Activated T-cell treated with anti-CD3 and anti-CD28 coated beads, Interleukin-2, amount 50 U/mL, for 48 hours (primary cell): ENCODE data around the gene DMRT1.
A peak's percentile ranks its signal among the peaks of the same experiment; 100 is the strongest.
"Not testable (repeated sequence)": the region's sequence is repeated elsewhere in the genome, so short reads cannot be mapped to it uniquely, and the experiment has no call there.

Source experiments
- DNase-seq, 2 experiments: peaks; one replicate each; pipeline ENCODE4 v3.0.0-alpha.2; 2020

Gene DMRT1

DNA sequence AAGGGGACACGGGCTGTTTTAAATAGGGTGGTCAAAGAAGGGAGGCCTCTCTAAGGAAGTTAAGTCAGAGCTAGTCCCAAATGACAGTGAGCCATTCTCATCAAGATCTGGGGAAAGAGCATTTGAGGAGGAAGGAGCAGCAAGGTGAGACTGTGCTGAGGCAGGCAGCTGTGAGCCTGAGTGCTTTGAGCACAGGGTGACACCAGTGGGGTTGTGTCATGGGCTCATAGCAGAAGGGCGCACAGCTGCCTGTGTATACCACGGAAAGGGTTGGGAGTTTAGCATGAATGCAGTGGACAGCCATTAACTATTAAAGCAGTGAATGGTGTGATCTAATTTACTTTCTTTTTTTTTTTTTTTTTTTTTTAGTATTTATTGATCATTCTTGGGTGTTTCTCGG is 19.2 kb downstream of the DMRT1 start:
- no peak for DNase-seq

- DNase-seq: not testable (repeated sequence)
Observed at GRCh38 chr9:861525-861924, 20.0 kb downstream of the DMRT1 start.

DNA sequence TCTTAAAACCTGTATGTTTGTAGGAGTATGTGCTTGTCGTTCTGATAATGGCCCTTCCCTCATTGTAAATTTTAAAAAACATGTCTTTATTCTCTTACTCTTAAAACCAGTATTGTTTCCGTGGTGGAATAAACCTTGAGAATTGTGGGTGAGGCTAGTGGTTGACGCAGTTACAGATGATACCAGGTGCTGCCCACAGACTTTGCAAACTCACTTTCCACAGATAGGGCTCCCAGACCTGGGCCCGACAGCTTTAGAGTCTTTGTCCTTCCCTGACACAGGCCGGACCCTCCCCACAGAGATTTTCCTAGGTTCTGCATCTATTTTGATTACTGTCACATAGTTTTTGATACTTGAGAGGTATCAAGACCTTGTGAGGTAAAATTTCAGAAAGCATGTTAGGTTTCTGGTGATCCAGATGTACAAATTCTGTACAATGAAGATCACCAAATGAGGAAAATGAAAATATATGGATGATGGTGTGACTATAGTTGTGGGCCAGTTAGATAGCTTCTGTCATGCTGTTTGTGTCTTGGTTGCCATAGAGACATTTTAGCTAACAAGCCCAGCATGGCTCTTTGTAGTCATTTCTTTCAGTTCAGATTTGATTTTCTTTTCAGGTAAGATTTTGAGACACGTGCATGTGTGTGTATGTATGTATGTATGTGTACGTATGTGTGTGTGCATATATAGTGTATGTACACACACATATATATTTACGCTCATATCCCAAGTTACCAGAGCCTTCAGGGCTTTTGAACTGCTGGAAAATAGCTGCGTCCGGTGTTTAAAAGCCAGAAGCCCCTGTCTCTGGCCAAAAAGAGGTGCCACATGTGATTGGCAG is 33.8 kb downstream of the DMRT1 start:
- no peak for DNase-seq

DNA sequence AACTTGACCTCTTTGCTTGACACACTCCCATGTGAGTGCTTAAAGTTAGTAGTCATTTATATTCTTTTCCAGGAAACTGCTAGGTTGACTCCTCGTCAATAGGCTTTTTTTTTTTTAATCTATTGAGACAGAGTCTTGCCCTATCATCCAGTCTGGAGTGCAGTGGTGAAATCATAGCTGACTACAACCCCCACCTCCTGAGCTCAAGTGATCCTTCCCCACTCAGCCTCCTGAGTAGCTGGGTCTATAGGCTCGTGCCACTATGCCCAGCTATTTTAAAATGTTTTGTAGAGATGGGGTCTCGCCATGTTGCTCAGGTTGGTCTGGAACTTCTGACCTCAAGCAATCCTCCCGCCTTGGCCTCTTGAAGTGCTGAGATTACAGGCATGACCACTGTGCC is 34.9 kb downstream of the DMRT1 start:
- no peak for DNase-seq

- no peak for DNase-seq
Observed at GRCh38 chr9:878239-878638, 36.7 kb downstream of the DMRT1 start.

- no peak for DNase-seq
Observed at GRCh38 chr9:880725-881124, 39.2 kb downstream of the DMRT1 start.

DNA sequence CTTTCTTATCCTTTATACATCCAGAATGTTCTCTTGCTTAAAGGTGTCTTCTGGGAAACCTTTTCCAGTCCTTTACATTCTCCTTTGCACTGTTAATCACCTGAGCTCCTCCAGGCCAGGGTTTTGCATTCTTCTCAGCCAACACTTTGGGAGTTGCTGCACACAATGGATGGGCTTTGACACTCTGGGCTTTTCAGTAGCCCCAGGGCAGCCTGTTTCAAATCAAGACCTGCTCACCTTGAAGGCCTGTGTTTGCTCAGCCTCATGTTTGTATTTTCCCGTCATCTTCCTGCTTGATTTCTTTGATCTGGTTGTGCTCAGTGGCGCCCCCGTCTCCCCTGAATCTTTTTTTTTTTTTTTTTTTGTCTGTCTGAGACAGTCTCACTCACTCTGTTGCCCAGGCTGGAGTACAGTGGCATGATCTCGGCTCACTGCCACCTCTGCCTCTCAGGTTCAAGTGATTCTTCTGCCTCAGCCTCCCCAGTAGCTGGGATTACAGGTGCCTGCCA is 41.0 kb downstream of the DMRT1 start:
- DNase-seq: no peak

DNA sequence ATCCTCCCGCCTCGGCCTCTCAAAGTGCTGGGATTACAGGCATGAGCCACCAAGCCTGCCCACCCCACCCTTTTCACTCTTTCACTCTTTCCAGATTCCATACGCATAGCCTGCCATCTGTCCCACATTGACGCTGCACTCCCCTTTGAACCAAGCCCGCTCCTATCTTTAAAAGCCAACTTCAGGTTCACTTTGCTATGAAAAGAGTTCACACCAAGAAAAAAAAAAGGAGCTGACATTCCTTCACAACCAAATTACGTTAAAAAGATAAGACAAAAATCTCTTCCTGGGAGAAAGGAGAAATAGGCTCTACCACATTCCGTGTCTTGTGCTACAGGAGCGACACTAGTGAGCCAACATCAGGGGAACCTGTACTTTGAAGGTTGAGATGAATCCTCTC is 41.5 kb downstream of the DMRT1 start:
- no peak for DNase-seq

GRCh38 chr9:886886-887285 is 45.4 kb downstream of the DMRT1 start:
- DNase-seq: no peak

DNA sequence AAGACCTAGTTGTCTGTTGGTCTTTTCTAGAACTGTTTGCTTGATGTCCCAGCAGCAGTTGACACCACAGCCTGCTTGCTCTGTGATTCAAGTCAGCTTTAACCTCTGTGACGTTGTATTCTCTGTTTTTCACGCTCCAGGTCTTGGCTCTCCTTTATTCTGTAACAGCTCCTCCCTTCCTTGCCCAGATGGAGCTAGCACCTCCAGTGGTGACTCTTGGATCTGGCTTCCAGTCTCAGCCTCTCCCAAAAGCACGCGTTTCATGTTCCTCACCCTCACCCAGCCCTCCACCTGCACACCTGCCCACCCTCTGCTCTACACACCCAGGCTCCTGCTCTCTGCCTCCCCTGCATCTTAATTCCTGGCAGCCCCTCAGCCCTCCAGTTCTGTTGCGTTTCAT is 50.6 kb downstream of the DMRT1 start:
- DNase-seq: no peak

GRCh38 chr9:893115-893514 is 51.6 kb downstream of the DMRT1 start:
- no peak for DNase-seq

DNA sequence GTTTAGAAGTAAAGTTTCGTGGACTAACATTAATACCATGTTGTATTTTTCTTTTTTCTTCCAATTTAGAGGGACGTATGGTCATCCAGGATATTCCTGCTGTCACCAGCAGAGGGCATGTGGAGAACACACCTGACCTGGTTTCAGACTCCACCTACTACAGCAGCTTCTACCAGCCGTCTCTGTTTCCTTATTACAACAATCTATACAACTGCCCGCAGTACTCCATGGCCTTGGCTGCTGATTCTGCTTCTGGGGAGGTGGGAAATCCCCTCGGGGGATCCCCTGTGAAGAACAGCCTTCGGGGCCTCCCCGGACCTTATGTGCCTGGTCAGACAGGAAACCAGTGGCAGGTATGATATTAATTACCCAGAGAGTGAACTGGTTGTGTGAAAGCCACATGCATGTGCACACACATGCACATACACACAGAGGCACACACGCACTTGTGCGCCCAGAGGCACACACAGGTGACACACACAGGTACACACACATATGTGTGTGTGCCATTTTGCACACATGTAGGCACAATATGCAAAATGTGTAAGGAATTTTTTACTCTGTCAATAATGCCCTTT is 52.4 kb downstream of the DMRT1 start:
- DNase-seq: peak; percentile 56 to 65

DNA sequence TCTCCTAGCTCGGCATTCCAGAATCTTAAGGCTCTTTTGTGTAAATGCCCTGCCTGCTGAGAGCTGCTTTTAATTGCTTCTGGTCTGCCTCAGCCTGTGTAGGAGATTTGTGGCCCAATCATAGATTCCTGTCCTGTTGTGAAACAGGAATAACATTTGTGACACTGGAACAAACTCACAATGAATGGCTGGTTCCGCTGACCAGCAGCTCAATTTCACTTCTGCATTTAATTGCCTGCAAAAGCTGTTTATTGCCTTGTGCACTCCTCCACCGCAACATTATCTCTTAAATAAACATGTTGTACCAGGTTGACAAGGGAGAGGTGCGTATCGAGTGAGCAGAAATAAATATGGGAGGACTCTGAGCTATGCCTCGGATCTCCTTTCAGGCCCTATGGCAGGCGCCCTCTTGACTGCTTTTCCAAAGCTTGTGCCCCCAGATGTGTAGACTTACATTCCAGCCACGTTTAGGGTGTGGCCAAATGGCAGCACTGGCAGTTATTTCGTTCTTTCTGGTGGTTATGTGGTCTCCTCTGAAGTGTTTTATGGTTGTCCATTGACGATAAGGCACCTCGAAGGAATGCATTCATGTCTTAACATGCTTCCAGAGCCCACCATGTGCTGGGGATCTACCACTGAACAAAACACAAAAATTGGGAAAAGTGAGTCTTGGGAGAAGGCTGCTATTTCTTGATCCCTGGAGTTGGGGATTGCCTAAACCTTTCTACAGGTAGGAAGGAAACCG is 58.1 kb downstream of the DMRT1 start:
- DNase-seq: no peak

- no peak for DNase-seq
Observed at GRCh38 chr9:903886-904285, 62.4 kb downstream of the DMRT1 start.

GRCh38 chr9:905906-906305 is 64.4 kb downstream of the DMRT1 start:
- no peak for DNase-seq

DNA sequence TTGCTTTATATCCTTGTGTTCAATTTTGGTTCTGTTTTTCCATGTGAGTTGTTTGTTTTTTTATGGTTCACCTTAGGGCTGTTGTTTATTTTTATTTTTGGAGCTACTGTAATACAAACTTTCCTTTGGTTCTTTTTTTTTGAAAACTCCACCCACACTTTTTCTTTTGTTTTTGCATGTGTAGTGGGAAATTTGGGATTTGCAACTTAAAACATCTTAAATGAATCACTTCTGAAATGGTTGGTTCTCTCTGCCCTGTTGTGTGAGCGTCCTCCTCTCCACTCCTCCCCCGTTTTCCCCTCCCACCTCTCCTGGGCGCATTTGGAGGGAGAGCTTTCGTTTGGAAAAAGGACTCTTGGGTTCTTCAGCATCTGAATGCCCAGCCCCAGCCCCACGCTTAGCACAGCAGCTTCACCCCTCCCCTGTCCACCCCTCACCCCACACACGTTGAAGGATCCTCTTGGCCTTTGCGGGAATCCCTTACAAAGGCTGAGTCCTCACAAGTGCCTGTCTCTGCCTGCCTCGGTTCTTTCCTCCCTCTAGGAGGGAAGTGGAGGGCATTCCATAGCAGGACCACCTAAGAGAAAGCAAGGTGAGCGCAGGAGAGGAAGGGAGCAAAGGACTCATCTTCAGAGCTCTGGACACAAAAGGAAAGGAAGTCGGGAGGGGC is 67.2 kb downstream of the DMRT1 start:
- no peak for DNase-seq

DNA sequence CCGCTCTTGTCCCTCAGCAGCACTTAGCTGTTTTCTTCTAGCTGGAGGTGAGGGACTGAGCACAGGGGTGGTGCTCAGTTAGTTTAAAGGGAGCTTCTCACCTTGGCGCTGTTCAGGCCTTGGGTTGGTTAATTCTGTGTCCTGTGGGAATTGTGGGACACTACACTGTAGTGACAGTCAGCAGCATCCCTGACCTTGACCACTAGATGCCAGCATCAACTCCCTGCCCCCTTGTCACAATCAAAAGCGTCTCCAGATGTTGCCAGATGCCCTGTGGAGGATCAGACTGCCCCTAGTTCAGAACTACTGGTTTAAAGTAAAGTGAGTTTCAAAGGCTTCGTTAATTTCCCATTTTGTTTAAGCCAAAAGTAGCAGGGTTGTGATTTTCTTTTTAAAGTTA is 69.5 kb downstream of the DMRT1 start:
- DNase-seq: no peak

GRCh38 chr9:912776-913175 is 71.3 kb downstream of the DMRT1 start:
- DNase-seq: no peak

- DNase-seq: not testable (repeated sequence)
Observed at GRCh38 chr9:913526-913925, 72.0 kb downstream of the DMRT1 start.

DNA sequence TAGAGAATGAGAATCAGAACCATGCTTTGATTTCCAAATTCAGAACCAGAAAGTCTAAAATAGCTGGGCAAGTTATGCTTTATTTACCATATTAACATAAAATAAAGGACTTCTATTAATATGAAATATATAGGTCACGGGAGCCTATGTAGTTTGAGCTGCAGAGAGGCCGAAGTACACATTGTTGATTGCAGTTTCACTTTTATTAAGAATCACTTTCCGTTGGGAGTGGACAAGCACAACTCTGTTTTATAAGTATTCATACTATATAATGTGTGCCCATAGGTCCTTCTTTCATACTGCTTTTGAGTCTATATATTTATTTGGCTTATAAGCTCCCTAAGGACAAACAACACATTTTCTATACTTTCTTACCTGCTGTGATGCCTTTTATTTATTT is 76.2 kb downstream of the DMRT1 start:
- DNase-seq: no peak

GRCh38 chr9:920927-921326 is 79.4 kb downstream of the DMRT1 start:
- no peak for DNase-seq

- DNase-seq: no peak
Observed at GRCh38 chr9:922171-922570, 80.7 kb downstream of the DMRT1 start.

DNA sequence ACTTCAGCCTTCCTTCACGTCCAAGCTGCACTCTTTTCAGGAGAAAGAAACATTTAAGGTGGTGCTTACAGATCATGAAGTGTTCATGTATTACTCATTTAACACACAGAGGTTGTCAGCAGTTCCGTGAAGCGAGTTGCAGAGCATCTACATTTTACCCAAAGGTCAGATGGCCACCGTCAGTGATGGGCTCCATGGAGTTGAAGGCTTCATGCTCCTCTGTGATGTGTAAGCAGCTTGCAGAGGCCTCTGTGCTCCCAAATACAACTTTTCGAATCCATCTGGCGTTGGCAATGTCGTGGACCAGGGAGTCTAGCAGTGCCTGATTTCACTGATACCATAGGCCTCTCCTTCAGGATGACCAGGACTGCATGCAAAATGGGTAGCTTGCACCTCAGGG is 81.2 kb downstream of the DMRT1 start:
- no peak for DNase-seq
